ENCODE results near the gene IRX4.

The IRX4 gene

GRCh38 chr5:1897816-1898450, 15.2 kb upstream of the IRX4 start:
- DNase-seq (ENCODE audit: low read depth in 2 of 2) = no peak
- no peak for TF ChIP-seq CTCF (IDR thresholded peaks at IDR 0.05; ENCODE audit: low read depth, low read length)
- no peak overlapping the region for H3K4me3 ChIP-seq (replicated peaks in 1 of 2; ENCODE audit: low read depth in 2 of 2, low read length in 2 of 2)

DNA sequence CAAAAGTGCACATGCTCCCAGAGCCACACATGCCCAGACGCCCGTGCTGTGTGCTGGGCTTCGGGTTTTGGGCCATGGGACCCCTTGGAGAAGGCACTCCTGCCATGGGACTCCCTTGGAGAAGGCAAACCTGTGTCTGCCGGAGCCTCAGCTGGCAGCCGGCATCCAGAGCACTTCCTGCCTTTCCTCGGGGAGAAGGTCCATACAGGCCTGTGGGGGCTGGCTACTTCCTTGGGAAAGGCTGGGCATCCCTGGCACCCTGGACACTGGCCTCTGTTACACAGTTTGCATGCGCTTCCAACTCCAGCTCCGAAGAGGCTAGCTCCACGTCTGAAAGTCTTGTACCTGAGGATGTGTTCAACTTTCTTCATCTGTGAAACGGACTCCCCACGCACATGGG, 14.7 kb upstream of the IRX4 start:
- no peak overlapping the region for H3K4me3 ChIP-seq (replicated peaks in 1 of 2; ENCODE audit: low read depth in 2 of 2, low read length in 2 of 2)
- DNase-seq (ENCODE audit: low read depth in 2 of 2) = no peak
- no peak for TF ChIP-seq CTCF (IDR thresholded peaks at IDR 0.05; ENCODE audit: low read depth, low read length)

GRCh38 chr5:1896602-1897376, 14.1 kb upstream of the IRX4 start:
- no peak for TF ChIP-seq CTCF (IDR thresholded peaks at IDR 0.05; ENCODE audit: low read depth, low read length)
- H3K4me3 ChIP-seq (replicated peaks in 1 of 2; ENCODE audit: low read depth in 2 of 2, low read length in 2 of 2) = no peak overlapping the region
- no peak for DNase-seq (ENCODE audit: low read depth in 2 of 2)

DNA sequence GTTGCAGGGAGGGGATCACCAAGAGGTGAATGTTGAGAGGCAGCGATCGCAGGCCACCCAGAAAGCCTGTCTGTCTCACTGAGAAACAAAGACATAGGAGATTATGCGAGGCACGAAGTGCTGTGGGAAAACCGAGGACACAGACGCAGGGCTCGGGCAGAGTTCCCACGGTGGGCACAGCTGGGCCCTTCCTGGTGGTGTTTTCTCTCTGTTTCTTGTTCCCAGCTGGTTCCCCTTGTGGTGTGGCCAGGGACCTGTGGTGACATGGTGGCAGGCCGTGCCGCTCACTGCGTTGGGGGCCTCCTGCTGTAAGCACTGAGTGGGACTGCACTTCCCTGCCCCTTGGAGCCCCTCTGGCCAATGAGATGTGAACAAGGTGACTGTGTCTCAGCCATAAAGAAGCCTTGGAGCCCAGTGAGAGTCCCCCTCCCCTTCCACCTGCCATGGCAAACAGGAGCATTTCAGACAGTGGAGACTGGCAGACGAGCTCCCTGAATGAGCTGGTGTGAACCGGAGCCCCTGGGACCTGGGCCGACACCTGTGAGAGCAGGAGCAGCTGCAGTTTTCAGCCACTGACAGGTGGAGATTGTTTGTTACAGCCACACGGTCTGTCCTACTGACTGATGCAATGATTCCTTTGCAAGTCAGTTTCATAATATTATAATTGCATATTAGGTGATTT, 13.2 kb upstream of the IRX4 start:
- no peak for TF ChIP-seq CTCF (IDR thresholded peaks at IDR 0.05; ENCODE audit: low read depth, low read length)

GRCh38 chr5:1894243-1894642, 11.5 kb upstream of the IRX4 start:
- DNase-seq (ENCODE audit: low read depth in 2 of 2) = no peak
- no peak overlapping the region for H3K4me3 ChIP-seq (replicated peaks in 1 of 2; ENCODE audit: low read depth in 2 of 2, low read length in 2 of 2)
- no peak for TF ChIP-seq CTCF (IDR thresholded peaks at IDR 0.05; ENCODE audit: low read depth, low read length)

More for the DNA sequence above, 13.2 kb upstream of the IRX4 start:
- H3K4me3 ChIP-seq (replicated peaks in 1 of 2; ENCODE audit: low read depth in 2 of 2, low read length in 2 of 2) = no peak overlapping the region
- no peak for DNase-seq (ENCODE audit: low read depth in 2 of 2)

DNA sequence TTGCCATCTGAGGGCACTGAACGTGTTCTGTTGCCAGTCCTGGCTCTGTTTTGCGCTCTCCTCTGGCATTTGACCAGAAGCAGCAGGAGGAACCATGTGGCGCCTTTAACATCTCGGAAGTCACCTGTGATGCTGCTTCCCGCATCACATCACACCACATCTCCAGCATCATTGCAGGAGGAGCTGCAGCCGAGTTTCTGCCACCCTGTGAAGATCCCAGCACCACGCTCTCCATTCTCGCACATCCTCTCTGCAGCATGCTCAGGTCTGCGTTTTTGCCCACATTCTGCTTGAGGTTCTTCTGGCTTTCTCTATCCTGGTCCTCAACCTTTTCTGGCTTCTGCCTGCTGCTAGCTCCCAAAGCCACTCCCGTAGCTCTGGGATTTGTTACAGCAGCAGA, 11.0 kb upstream of the IRX4 start:
- DNase-seq (ENCODE audit: low read depth in 2 of 2) = no peak
- H3K4me3 ChIP-seq (replicated peaks in 1 of 2; ENCODE audit: low read depth in 2 of 2, low read length in 2 of 2) = no peak overlapping the region
- no peak for TF ChIP-seq CTCF (IDR thresholded peaks at IDR 0.05; ENCODE audit: low read depth, low read length)
